Measurements from ENCODE around the gene VRK2. TPM values are rescaled to one million over a fixed set of nuclear protein-coding genes. Genes with fewer than 3 reads are reported as not detected.

VRK2 gene
- total and polyA plus RNA-seq, 12 donors, result 8.4 to 31.0 (median 26.5) TPM

DNA sequence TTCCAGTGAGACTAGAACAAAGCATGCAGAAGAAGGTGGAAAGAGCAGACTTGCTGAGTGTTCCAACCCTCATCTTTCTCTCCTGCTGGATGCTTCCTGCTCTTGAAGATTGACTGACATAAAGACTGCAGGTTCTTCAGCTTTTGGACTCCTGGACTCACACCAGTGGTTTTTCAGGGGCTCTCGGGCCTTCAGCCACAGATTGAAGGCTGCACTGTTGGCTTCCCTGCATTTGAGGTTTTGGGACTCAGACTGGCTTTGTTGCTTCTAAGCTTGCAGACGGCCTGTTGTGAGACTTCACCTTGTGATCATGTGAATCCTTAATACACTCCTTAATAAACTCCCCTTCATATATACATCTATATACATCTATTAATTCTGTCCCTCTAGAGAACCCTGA lies 20.4 kb downstream of the VRK2 start:
- no peak for ATAC-seq
- TF ChIP-seq, protein P1, sequence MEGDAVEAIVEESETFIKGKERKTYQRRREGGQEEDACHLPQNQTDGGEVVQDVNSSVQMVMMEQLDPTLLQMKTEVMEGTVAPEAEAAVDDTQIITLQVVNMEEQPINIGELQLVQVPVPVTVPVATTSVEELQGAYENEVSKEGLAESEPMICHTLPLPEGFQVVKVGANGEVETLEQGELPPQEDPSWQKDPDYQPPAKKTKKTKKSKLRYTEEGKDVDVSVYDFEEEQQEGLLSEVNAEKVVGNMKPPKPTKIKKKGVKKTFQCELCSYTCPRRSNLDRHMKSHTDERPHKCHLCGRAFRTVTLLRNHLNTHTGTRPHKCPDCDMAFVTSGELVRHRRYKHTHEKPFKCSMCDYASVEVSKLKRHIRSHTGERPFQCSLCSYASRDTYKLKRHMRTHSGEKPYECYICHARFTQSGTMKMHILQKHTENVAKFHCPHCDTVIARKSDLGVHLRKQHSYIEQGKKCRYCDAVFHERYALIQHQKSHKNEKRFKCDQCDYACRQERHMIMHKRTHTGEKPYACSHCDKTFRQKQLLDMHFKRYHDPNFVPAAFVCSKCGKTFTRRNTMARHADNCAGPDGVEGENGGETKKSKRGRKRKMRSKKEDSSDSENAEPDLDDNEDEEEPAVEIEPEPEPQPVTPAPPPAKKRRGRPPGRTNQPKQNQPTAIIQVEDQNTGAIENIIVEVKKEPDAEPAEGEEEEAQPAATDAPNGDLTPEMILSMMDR (IDR thresholded peaks at IDR 0.05), result no peak
- peaks cover 0 to 38% (median 0%) of the 10 kb centered on the region in 9 donors for H3K36me3 ChIP-seq
- no peak for DNase-seq
- 92 to 94% methylated on average over 2 of the region's 2 CpGs for WGBS, 2 donors
- no peak overlapping the region for H3K4me3 ChIP-seq
- intact Hi-C loops (cut with DNase I), result no loop called here
- H3K27me3 ChIP-seq, result no peaks in the 10 kb centered on the region
- peaks cover 0 to 9% (median 5%) of the 10 kb centered on the region in 9 donors for H3K4me1 ChIP-seq
- no peak overlapping the region for H3K27ac ChIP-seq
- peaks cover 0 to 10% (median 0%) of the 10 kb centered on the region in 11 donors for H3K9me3 ChIP-seq

DNA sequence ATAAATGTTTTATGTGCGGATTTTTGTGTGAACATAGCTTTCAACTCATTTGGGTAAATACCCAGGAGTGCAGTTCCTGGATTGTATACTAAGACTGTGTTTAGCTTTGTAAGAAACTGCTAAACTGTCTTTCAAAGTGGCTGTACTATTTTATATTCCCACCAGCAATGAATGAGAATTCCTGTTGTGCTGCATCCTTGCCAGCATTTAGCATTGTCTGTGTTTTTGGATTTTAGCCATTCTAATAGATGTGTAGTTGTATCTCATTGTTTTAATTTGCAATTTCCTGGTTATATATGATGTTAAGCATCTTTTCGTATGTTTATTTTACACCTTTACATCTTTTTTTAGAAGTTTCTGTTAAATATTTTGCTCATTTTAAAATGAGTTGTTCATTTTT lies 24.2 kb downstream of the VRK2 start:
- Histone ChIP-seq H3K27me3 (no peaks in the 10 kb centered on the region), H3K9me3 (peaks cover 0 to 12% (median 0%) of the 10 kb centered on the region in 11 donors), H3K4me1 (no peaks in the 10 kb centered on the region), H3K27ac (no peak overlapping the region), H3K4me3 (no peak overlapping the region), H3K36me3 (peaks cover 0 to 34% (median 0%) of the 10 kb centered on the region in 9 donors)
- DNase-seq (no peak), ATAC-seq (no peak)
- intact Hi-C loops (cut with DNase I), result no loop called here
- 88 to 92% methylated on average over 2 of the region's 2 CpGs for WGBS, 2 donors
- TF ChIP-seq, protein P1 (IDR thresholded peaks at IDR 0.05), result no peak

DNA sequence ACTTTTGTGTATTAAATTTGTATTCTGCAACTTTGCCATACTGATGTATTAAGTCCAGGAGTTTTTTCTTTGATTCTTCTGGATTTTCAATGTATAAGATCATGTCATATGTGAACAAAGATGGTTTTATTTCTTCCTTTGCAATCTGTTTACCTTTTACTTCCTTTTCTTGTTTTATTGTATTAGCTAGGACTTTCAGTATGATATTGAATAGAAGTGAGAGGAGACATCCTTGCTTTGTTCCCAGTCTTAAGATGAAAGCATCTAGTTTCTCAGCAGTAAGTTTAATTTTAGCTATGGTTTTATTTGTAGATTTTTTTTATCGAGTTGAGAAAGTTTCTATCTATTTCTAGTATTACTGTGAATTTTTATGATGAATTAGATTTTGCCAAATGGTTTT lies 25.5 kb downstream of the VRK2 start:
- Histone ChIP-seq H3K4me1 (no peaks in the 10 kb centered on the region), H3K4me3 (no peak overlapping the region), H3K27me3 (no peaks in the 10 kb centered on the region), H3K36me3 (peaks cover 0 to 34% (median 0%) of the 10 kb centered on the region in 9 donors), H3K27ac (no peak overlapping the region), H3K9me3 (peaks cover 0 to 12% (median 0%) of the 10 kb centered on the region in 11 donors)
- TF ChIP-seq, protein P1 (IDR thresholded peaks at IDR 0.05), result no peak
- intact Hi-C loops (cut with DNase I), result no loop called here
- no peak for ATAC-seq
- 79 to 83% methylated on average over 1 of the region's 1 CpG for WGBS, 2 donors
- no peak for DNase-seq

DNA sequence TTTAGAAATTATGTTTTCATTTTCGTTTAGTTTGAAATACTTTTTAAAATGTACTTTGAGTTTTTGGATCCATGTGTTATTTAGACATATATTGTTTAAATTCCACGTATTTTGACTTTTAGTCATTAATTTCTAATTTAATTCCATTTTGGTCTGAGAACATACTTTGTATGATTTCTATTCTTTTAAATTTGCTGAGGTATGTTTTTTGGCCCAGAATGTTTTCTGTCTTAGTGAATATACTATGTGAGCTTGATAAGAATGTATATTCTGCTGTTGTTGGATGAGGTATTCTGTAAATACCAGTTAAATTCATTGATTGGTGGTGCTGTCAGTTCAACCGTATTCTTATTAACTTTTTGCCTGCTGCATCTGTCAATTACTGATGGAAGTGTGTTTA lies 26.4 kb downstream of the VRK2 start:
- Histone ChIP-seq H3K4me1 (no peaks in the 10 kb centered on the region), H3K27me3 (no peaks in the 10 kb centered on the region), H3K27ac (no peak overlapping the region), H3K9me3 (peaks cover 0 to 12% (median 0%) of the 10 kb centered on the region in 11 donors), H3K4me3 (no peak overlapping the region), H3K36me3 (peaks cover 0 to 34% (median 0%) of the 10 kb centered on the region in 9 donors)
- DNase-seq (no peak), ATAC-seq (no peak)
- WGBS, 2 donors, result 96 to 97% methylated on average over 3 of the region's 3 CpGs
- TF ChIP-seq, protein P1 (IDR thresholded peaks at IDR 0.05), result no peak
- intact Hi-C loops (cut with DNase I), result no loop called here

Data from heart right ventricle (tissue), 16 donors.